T-helper 17 cell (primary cell): ENCODE data around the gene NAIF1. TPM values are rescaled to one million over a fixed set of nuclear protein-coding genes. Genes with fewer than 3 reads are reported as not detected.
"Not testable (repeated sequence)": the region's sequence is repeated elsewhere in the genome, so short reads cannot be mapped to it uniquely, and the experiment has no call there.

Source experiments
- ATAC-seq: fragments of 150-1000 bp; cut with Tn5 transposase; 2 replicates; pipeline ENCODE4 v1.10.0; 2021; ENCODE audit warnings: mild to moderate bottlenecking, moderate library complexity
- DNase-seq, 3 donors: peaks; one replicate each; pipeline versions ENCODE4 v3.0.0 to v3.0.0-alpha.2; 2020 to 2021
- H3K9me3 ChIP-seq: one replicate; pipeline ENCODE4 v1.7.0; 2013; ENCODE audit warnings: low read length, mild to moderate bottlenecking; ENCODE audit not compliant: control insufficient read depth, poor library complexity, severe bottlenecking
- H3K27ac Mint-ChIP-seq: one replicate; pipeline ENCODE4 v1.8.0; 2022; ENCODE audit warnings: mild to moderate bottlenecking, moderate library complexity, mixed read lengths
- H3K27me3 Mint-ChIP-seq: one replicate; pipeline ENCODE4 v1.8.0; 2022; ENCODE audit warnings: mixed read lengths
- H3K36me3 Mint-ChIP-seq: one replicate; pipeline ENCODE4 v1.8.0; 2022; ENCODE audit warnings: low read depth, mixed read lengths
- H3K4me1 Mint-ChIP-seq: one replicate; pipeline ENCODE4 v1.8.0; 2022; ENCODE audit warnings: mild to moderate bottlenecking, mixed read lengths
- H3K4me3 Mint-ChIP-seq: one replicate; pipeline ENCODE4 v1.8.0; 2022; ENCODE audit warnings: mild to moderate bottlenecking, moderate library complexity, mixed read lengths
- total RNA-seq, 4 donors: library from RNA in 2 of 4; stranded (reverse) in 2 of 4; gene quantifications; one replicate each; pipeline ENCODE4 v1.2.3 and lab custom pipeline; 2022 to 2026

Gene NAIF1
- total RNA-seq, 2 donors from 2014 or later, result 11.6 to 15.2 TPM

- DNase-seq (peak; percentile 35 to 49 (median 43)), ATAC-seq (peak; percentile 53)
- no peaks in the 10 kb centered on the region for H3K27me3 Mint-ChIP-seq
- H3K9me3 ChIP-seq, result no peaks in the 10 kb centered on the region
- peak overlapping the region; percentile 65 for H3K4me3 Mint-ChIP-seq
- H3K36me3 Mint-ChIP-seq, result peaks cover 2% of the 10 kb centered on the region
- H3K4me1 Mint-ChIP-seq, result peaks cover 13% of the 10 kb centered on the region
- peak overlapping the region; percentile 81 for H3K27ac Mint-ChIP-seq
Observed at GRCh38 chr9:128034821-128035652, 32.1 kb downstream of the NAIF1 start.

- H3K27me3 Mint-ChIP-seq, result no peaks in the 10 kb centered on the region
- peak in 1 of 3 donors; percentile 23 for DNase-seq
- peak overlapping the region; percentile 77 for H3K4me3 Mint-ChIP-seq
- H3K36me3 Mint-ChIP-seq, result peaks cover 2% of the 10 kb centered on the region
- peaks cover 18% of the 10 kb centered on the region for H3K4me1 Mint-ChIP-seq
- peak overlapping the region; percentile 99 for H3K27ac Mint-ChIP-seq
- H3K9me3 ChIP-seq, result no peaks in the 10 kb centered on the region
- no peak for ATAC-seq
Observed at GRCh38 chr9:128033609-128034008, 33.5 kb downstream of the NAIF1 start.

DNA sequence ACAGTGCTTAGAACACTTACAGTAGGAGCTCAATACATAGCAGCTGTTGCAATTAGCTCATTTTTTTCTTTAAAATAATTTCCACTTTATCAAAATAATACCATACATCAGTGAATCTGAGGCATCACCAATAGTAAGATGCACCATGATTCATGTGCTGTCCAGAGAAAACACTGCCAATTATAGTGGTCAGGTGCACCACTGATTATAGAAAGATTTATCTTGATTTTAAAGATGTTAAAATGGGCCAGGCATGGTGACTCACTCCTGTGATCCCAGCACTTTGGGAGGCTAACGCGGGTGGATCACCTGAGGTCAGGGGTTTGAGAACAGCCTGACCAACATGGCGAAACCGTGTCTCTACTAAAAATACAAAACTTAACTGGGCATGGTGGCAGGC, 39.4 kb downstream of the NAIF1 start:
- Mint-ChIP-seq H3K36me3 (peaks cover 2% of the 10 kb centered on the region), H3K27me3 (no peaks in the 10 kb centered on the region), H3K4me3 (peak overlapping the region; percentile 73), H3K4me1 (peaks cover 47% of the 10 kb centered on the region), H3K27ac (peak overlapping the region; percentile 99)
- DNase-seq (no peak), ATAC-seq (no peak)
- no peaks in the 10 kb centered on the region for H3K9me3 ChIP-seq

DNA sequence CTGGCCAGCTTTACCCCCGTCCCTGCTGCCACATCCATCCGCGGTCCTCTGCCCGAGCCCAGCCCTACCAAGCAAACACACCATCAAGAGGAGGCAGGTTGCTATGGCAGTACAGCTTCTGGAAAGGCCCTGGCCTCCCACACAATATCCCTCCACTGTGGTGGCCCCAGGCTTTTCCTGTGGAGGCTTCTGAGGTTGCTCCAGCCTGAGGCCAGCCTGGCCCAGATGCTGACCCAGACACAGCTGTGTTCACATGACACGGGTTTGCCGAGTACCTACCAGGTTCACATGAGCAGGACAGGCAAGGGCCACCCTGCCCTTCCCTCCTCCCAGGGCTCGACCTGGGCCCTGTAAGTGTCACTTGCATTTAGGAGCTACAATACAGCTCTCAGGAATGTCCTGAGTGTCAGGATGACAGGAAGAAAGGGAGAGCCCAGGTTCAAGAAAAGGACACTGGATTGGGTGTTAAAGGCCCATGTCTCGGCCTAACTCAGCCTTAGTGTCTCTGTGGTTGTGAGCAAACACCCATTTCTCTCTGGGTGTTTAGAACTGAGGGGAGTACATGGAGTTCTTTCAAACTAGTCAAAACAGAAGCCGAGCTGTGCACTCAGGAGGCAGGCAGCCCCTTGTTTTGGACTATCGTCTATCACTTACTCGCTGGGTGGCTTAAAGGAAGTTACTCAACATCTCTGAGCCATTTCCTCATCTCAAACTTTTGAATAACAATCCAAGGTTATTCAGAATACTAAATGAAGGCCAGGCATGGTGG, 40.2 kb downstream of the NAIF1 start:
- H3K4me3 Mint-ChIP-seq, result peak overlapping the region; percentile 85
- H3K27ac Mint-ChIP-seq, result peak overlapping the region; percentile 99
- H3K27me3 Mint-ChIP-seq, result no peaks in the 10 kb centered on the region
- peaks cover 54% of the 10 kb centered on the region for H3K4me1 Mint-ChIP-seq
- DNase-seq (peak in 1 of 3 donors; percentile 28), ATAC-seq (peak; percentile 4)
- H3K9me3 ChIP-seq, result no peaks in the 10 kb centered on the region
- H3K36me3 Mint-ChIP-seq, result peaks cover 2% of the 10 kb centered on the region

DNA sequence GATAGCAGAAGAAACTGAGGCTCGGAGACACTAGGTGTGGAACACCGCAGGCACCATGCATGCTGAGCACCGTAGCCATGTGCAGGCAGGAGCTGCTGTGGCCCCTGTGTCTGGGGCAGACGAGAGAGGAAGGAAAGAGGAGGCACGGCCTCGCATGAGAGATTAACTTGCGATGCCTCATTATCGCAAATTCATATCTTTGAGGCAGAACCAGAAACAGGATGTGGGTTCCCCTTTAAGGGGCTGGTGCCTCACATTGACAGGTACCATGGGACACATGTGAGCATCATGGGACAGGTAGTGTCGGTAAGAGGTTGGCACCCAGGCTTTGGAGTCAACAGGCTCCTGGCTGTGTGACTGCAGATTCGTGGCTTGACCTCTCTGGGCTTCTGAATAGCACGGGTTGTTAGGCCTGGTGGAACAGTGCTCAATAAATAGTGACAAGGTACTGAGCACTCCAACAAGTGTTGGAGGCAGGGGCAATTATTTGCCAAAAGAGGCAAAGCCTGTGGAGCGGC, 40.8 kb downstream of the NAIF1 start:
- H3K27me3 Mint-ChIP-seq, result no peaks in the 10 kb centered on the region
- H3K27ac Mint-ChIP-seq, result peak overlapping the region; percentile 99
- H3K36me3 Mint-ChIP-seq, result peaks cover 2% of the 10 kb centered on the region
- ATAC-seq (peak; percentile 78), DNase-seq (peak; percentile 60 to 77 (median 72))
- peaks cover 59% of the 10 kb centered on the region for H3K4me1 Mint-ChIP-seq
- no peaks in the 10 kb centered on the region for H3K9me3 ChIP-seq
- H3K4me3 Mint-ChIP-seq, result peak overlapping the region; percentile 85

GRCh38 chr9:128025736-128026135, 41.4 kb downstream of the NAIF1 start:
- peak; percentile 17 for ATAC-seq
- H3K27ac Mint-ChIP-seq, result peak overlapping the region; percentile 99
- no peaks in the 10 kb centered on the region for H3K27me3 Mint-ChIP-seq
- H3K9me3 ChIP-seq, result no peaks in the 10 kb centered on the region
- H3K4me1 Mint-ChIP-seq, result peaks cover 62% of the 10 kb centered on the region
- H3K36me3 Mint-ChIP-seq, result peaks cover under 1% of the 10 kb centered on the region
- DNase-seq, result no peak
- peak overlapping the region; percentile 85 for H3K4me3 Mint-ChIP-seq

- peak overlapping the region; percentile 85 for H3K4me3 Mint-ChIP-seq
- no peak for ATAC-seq
- H3K27me3 Mint-ChIP-seq, result no peaks in the 10 kb centered on the region
- peaks cover 64% of the 10 kb centered on the region for H3K4me1 Mint-ChIP-seq
- no peak for DNase-seq
- H3K27ac Mint-ChIP-seq, result peak overlapping the region; percentile 99
- H3K36me3 Mint-ChIP-seq, result no peaks in the 10 kb centered on the region
- no peaks in the 10 kb centered on the region for H3K9me3 ChIP-seq
Observed at GRCh38 chr9:128024761-128025308, 42.3 kb downstream of the NAIF1 start.

DNA sequence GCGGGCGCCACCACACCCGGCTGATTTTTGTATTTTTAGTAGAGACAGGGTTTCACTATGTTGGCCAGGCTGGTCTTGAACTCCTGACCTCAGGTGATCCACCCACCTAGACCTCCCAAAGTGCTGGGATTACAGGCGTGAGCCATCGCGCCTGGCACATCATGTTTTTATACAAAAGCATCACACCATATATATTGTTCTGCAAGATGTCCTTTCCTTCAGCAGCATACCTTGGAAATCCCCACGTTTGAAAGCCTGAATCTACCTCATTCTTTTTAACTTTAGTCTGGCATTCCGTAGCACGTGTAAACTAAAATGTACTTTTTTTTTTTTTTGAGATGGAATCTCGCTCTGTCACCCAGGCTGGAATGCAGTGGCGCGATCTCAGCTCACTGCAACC, 43.4 kb downstream of the NAIF1 start:
- Mint-ChIP-seq H3K4me3 (peak overlapping the region; percentile 78), H3K27ac (peak overlapping the region; percentile 99), H3K4me1 (peaks cover 63% of the 10 kb centered on the region)
- not testable (repeated sequence) for H3K9me3 ChIP-seq, ATAC-seq, H3K36me3 Mint-ChIP-seq, H3K27me3 Mint-ChIP-seq, DNase-seq

- Mint-ChIP-seq H3K4me1 (peaks cover 60% of the 10 kb centered on the region), H3K4me3 (peak overlapping the region; percentile 36), H3K27ac (peak overlapping the region; percentile 99), H3K36me3 (no peaks in the 10 kb centered on the region), H3K27me3 (no peaks in the 10 kb centered on the region)
- DNase-seq (no peak), ATAC-seq (no peak)
- H3K9me3 ChIP-seq, result no peaks in the 10 kb centered on the region
Observed at GRCh38 chr9:128022886-128023285, 44.2 kb downstream of the NAIF1 start.

GRCh38 chr9:128021098-128021497, 46.0 kb downstream of the NAIF1 start:
- Mint-ChIP-seq H3K27ac (peak overlapping the region; percentile 99), H3K4me3 (no peak overlapping the region), H3K4me1 (peaks cover 53% of the 10 kb centered on the region), H3K27me3 (no peaks in the 10 kb centered on the region), H3K36me3 (no peaks in the 10 kb centered on the region)
- no peak for DNase-seq
- H3K9me3 ChIP-seq, result no peaks in the 10 kb centered on the region
- ATAC-seq, result no peak

DNA sequence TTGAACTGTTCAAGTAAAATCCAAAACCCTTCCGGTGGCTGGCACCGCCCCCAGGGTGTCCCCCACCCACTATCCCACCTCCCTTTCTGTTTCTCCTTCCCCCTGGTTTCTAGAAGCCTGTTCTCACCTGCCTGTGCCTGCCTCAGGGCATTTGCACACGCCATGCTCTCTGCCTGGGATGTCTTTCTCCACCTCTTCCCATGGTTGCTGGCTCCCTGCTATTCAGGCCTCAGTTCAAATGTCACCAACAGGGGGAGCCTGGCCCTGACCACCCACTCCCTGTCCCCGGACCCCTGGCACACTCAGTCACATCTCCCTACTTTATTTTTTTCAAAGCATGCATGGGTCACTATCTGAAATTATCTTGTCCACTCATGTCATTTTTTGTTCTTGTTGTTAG, 46.4 kb downstream of the NAIF1 start:
- H3K4me3 Mint-ChIP-seq, result no peak overlapping the region
- no peak for DNase-seq
- peak overlapping the region; percentile 99 for H3K27ac Mint-ChIP-seq
- no peak for ATAC-seq
- no peaks in the 10 kb centered on the region for H3K9me3 ChIP-seq
- peaks cover 49% of the 10 kb centered on the region for H3K4me1 Mint-ChIP-seq
- H3K27me3 Mint-ChIP-seq, result no peaks in the 10 kb centered on the region
- H3K36me3 Mint-ChIP-seq, result no peaks in the 10 kb centered on the region

DNA sequence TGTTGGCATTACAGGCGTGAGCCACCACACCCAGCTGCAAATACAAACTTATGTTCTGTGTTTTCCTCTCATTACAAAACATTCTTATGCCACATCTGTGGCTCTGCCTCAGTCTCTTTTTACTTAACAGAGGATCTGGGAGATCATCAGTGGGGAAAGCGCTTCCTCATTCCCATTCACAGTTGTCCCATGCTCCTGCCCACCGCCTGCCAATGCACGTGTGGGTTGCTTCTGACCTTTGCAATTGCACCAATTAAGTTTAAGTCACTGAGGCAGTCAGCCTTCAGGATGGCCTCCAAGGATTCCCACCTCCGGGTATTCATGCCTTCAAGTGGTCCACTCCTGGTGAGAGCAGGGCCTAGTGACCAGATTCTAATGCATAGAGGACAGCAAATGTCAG, 51.4 kb downstream of the NAIF1 start:
- no peak overlapping the region for H3K27ac Mint-ChIP-seq
- H3K36me3 Mint-ChIP-seq, result no peaks in the 10 kb centered on the region
- DNase-seq (no peak), ATAC-seq (no peak)
- no peaks in the 10 kb centered on the region for H3K27me3 Mint-ChIP-seq
- H3K4me3 Mint-ChIP-seq, result no peak overlapping the region
- H3K4me1 Mint-ChIP-seq, result peaks cover 19% of the 10 kb centered on the region
- no peaks in the 10 kb centered on the region for H3K9me3 ChIP-seq
